ENCODE results near the gene BRD7. TPM values are rescaled to one million over a fixed set of nuclear protein-coding genes. Genes with fewer than 3 reads are reported as not detected.

The BRD7 gene
- total RNA-seq, 2 donors from 2014 or later: 21.8 to 32.6 TPM

- 90 to 95% methylated on average over 2 to 6 of the region's 6 CpGs for WGBS, 2 donors
- TF ChIP-seq CTCF (IDR thresholded peaks at IDR 0.05) (no peak), POLR2A (IDR thresholded peaks at IDR 0.05) (no peak)
- DNase-seq (no peak), ATAC-seq (no peak)
- Histone ChIP-seq H3K36me3 (replicated peaks in 1 of 2; ENCODE audit: insufficient read depth in 1 of 2, low read depth in 2 of 2) (no peaks in the 10 kb centered on the region), H3K27ac (no peak overlapping the region), H3K27me3 (no peaks in the 10 kb centered on the region), H3K4me1 (no peaks in the 10 kb centered on the region), H3K4me3 (no peak overlapping the region), H3K9me3 (no peaks in the 10 kb centered on the region)
- intact Hi-C loops (cut with DNase I): no loop called here
Measured at GRCh38 chr16:50290856-50291255, 77.9 kb downstream of the BRD7 start.

DNA sequence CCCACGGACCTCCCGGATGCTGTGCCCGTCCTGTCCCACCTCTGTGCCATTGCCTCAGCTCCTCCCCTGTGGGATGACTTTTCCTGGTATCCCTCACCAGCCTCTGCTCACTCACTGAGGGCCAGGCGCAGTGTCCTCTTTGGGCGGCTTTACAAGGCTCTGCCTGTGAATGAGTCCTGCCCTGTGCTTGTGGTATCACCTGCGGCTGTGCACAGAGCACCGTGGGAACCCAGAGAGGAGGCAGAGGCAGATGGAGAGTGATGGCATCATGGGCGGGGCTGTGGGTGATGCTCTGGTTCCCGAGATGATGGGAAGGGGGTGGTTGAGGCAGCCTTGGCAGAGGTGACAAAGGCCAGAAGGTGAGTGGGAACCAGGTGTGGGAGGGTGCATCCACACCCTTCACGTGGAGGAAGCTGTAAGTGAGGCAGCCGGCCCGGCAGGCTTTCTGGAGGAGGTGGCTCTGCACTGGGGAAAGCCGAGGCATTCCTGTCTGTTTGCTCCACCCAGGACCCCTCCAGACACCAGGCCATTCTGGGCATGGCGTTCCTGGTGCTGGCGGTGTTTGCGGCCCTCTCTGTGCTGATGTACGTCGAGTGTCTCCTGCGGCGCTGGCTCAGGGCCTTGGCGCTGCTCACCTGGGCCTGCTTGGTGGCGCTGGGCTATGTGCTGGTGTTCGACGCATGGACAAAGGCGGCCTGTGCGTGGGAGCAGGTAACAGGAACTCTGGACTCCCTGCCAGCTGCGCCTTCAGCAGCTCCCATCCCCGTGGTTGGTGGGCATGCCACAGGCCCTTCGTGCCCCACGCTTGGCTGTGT is 78.6 kb downstream of the BRD7 start:
- ATAC-seq (no peak), DNase-seq (no peak)
- H3K36me3 ChIP-seq (replicated peaks in 1 of 2; ENCODE audit: insufficient read depth in 1 of 2, low read depth in 2 of 2): no peaks in the 10 kb centered on the region

DNA sequence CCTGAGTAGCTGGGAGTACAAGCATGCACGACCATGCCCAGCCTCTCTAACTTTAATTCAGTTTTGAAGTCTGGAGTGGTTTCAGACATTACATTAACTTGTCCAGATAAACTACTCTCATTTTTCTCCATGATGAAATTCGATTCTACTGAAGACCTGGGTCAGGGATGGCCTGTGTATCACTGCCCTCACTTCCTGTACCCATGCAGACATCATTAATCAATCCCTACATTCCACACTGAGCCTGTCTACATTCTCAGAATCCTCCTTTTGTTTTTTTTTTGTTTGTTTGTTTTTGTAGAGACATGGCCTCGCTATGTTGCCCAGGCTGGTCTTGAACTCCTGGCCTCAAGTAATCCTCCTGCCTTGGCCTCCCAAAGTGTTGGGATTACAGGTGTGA is 79.9 kb downstream of the BRD7 start:
- ATAC-seq (no peak), DNase-seq (no peak)
- Histone ChIP-seq H3K27ac (no peak overlapping the region), H3K9me3 (no peaks in the 10 kb centered on the region), H3K27me3 (no peaks in the 10 kb centered on the region), H3K4me3 (no peak overlapping the region), H3K4me1 (no peaks in the 10 kb centered on the region), H3K36me3 (replicated peaks in 1 of 2; ENCODE audit: insufficient read depth in 1 of 2, low read depth in 2 of 2) (no peaks in the 10 kb centered on the region)
- intact Hi-C loops (cut with DNase I): no loop called here
- TF ChIP-seq POLR2A (IDR thresholded peaks at IDR 0.05) (no peak), CTCF (IDR thresholded peaks at IDR 0.05) (no peak)
- WGBS, 2 donors: 77 to 81% methylated on average over 3 of the region's 3 CpGs

More for the DNA sequence above, 78.6 kb downstream of the BRD7 start:
- H3K27me3 ChIP-seq: no peaks in the 10 kb centered on the region
- intact Hi-C loops (cut with DNase I): no loop called here
- no peak overlapping the region for H3K27ac ChIP-seq
- no peaks in the 10 kb centered on the region for H3K4me1 ChIP-seq
- 87 to 88% methylated on average over 21 to 30 of the region's 30 CpGs for WGBS, 2 donors
- H3K4me3 ChIP-seq: no peak overlapping the region
- TF ChIP-seq CTCF (IDR thresholded peaks at IDR 0.05) (no peak), POLR2A (IDR thresholded peaks at IDR 0.05) (no peak)
- no peaks in the 10 kb centered on the region for H3K9me3 ChIP-seq

GRCh38 chr16:50288026-50288425 is 80.8 kb downstream of the BRD7 start:
- TF ChIP-seq CTCF (IDR thresholded peaks at IDR 0.05): no peak
- TF ChIP-seq POLR2A (IDR thresholded peaks at IDR 0.05): no peak
- DNase-seq (no peak), ATAC-seq (no peak)
- H3K4me1 ChIP-seq: no peaks in the 10 kb centered on the region
- H3K27me3 ChIP-seq: no peaks in the 10 kb centered on the region
- intact Hi-C loops (cut with DNase I): no loop called here
- WGBS, 2 donors: 90 to 98% methylated on average over 6 to 8 of the region's 17 CpGs
- no peaks in the 10 kb centered on the region for H3K36me3 ChIP-seq (replicated peaks in 1 of 2; ENCODE audit: insufficient read depth in 1 of 2, low read depth in 2 of 2)
- H3K9me3 ChIP-seq: no peaks in the 10 kb centered on the region
- H3K4me3 ChIP-seq: no peak overlapping the region
- no peak overlapping the region for H3K27ac ChIP-seq

DNA sequence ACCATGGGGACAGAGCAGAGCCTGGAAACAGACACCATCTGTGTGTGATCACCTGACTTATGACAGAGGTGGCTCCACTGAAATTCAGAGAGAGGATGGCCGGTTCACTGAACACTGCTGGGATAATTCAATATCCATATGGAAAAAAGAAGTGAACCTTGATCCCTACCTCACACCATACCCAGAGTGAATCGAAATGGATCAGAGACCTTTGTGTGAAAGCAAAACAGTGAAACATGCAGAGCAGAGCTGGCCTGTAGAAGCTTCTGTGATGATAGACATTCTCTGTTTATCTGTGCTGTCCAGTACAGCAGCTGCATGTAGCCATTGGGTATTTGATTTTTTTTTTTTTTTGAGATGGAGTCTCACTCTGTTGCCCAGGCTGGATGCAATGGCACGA is 82.1 kb downstream of the BRD7 start:
- ATAC-seq: no peak
- DNase-seq: no peak
- intact Hi-C loops (cut with DNase I): no loop called here
- Histone ChIP-seq H3K27ac (no peak overlapping the region), H3K36me3 (replicated peaks in 1 of 2; ENCODE audit: insufficient read depth in 1 of 2, low read depth in 2 of 2) (no peaks in the 10 kb centered on the region), H3K4me1 (no peaks in the 10 kb centered on the region), H3K4me3 (no peak overlapping the region), H3K9me3 (no peaks in the 10 kb centered on the region), H3K27me3 (no peaks in the 10 kb centered on the region)
- TF ChIP-seq POLR2A (IDR thresholded peaks at IDR 0.05): no peak
- WGBS, 2 donors: 92% methylated on average over 3 of the region's 3 CpGs
